ENCODE results near the gene BEAN1.

BEAN1 gene

GRCh38 chr16:66395806-66396555 lies 31.1 kb upstream of the BEAN1 start (continued):
- TF ChIP-seq KLF16 (tag by site-specific recombination; IDR thresholded peaks at IDR 0.05) (no peak), ZNF707 (tag by site-specific recombination; IDR thresholded peaks at IDR 0.05) (no peak), ZNF175 (tag by site-specific recombination; IDR thresholded peaks at IDR 0.05) (no peak), ZNF530 (tag by site-specific recombination; IDR thresholded peaks at IDR 0.05; ENCODE audit: low read depth) (no peak)

- Histone ChIP-seq H3K27ac (ENCODE audit: extremely low read depth, low read depth, low read length) (no peak overlapping the region), H3K4me1 (ENCODE audit: control insufficient read depth, insufficient read depth, low read length) (peaks cover 7% of the 10 kb centered on the region; the same call in 1 of the 2 replicates), H3K4me3 (ENCODE audit: low read depth, low read length) (no peak overlapping the region), H3K9me3 (ENCODE audit: control insufficient read depth, insufficient read depth, low read depth, low read length) (no peaks in the 10 kb centered on the region), H3K36me3 (ENCODE audit: control insufficient read depth in 2 of 2, insufficient read depth in 1 of 2, low read length in 2 of 2) (no peaks in the 10 kb centered on the region)
- ChIA-PET CTCF (no interaction called here), POLR2A (no interaction called here)
- no peak for TF ChIP-seq ZNF146 (tag by site-specific recombination; IDR thresholded peaks at IDR 0.05)
- TF ChIP-seq ZNF394 (tag by site-specific recombination; IDR thresholded peaks at IDR 0.05; ENCODE audit: borderline replicate concordance) = no peak
- no peak for TF ChIP-seq SCRT1 (tag by site-specific recombination; IDR thresholded peaks at IDR 0.05; ENCODE audit: borderline replicate concordance)
- no peak for TF ChIP-seq FEZF1 (tag by site-specific recombination; IDR thresholded peaks at IDR 0.05)
- no peak for TF ChIP-seq ZNF416 (tag by site-specific recombination; IDR thresholded peaks at IDR 0.05)
- no peak for TF ChIP-seq ZIC2 (tag by site-specific recombination; IDR thresholded peaks at IDR 0.05)
- no peak for TF ChIP-seq ZFP69B (tag by site-specific recombination; IDR thresholded peaks at IDR 0.05)
- no peak for TF ChIP-seq ATF2 (tag by site-specific recombination; IDR thresholded peaks at IDR 0.05; ENCODE audit: low read depth)
- TF ChIP-seq ZNF629 (tag by site-specific recombination; IDR thresholded peaks at IDR 0.05) = no peak
- no peak for TF ChIP-seq ZNF248 (tag by site-specific recombination; IDR thresholded peaks at IDR 0.05)
Measured at GRCh38 chr16:66397736-66398433, 29.2 kb upstream of the BEAN1 start.

GRCh38 chr16:66399031-66399430 lies 28.1 kb upstream of the BEAN1 start:
- ChIA-PET POLR2A (no interaction called here), CTCF (interaction anchor here (1.4 to 1.8 kb wide), 2 partner anchors 10 to 42 kb away, joined by 3 to 6 read pairs; no protein-coding TSS in a partner anchor)
- H3K4me1 ChIP-seq (ENCODE audit: control insufficient read depth, insufficient read depth, low read length) = peaks cover 7% of the 10 kb centered on the region; the same call in 1 of the 2 replicates

More at GRCh38 chr16:66399031-66399430, 28.1 kb upstream of the BEAN1 start:
- no peak overlapping the region for H3K27ac ChIP-seq (ENCODE audit: extremely low read depth, low read depth, low read length)
- no peak overlapping the region for H3K4me3 ChIP-seq (ENCODE audit: low read depth, low read length)
- no peaks in the 10 kb centered on the region for H3K9me3 ChIP-seq (ENCODE audit: control insufficient read depth, insufficient read depth, low read depth, low read length)
- H3K36me3 ChIP-seq (ENCODE audit: control insufficient read depth in 2 of 2, insufficient read depth in 1 of 2, low read length in 2 of 2) = no peaks in the 10 kb centered on the region
- no peak for TF ChIP-seq ZNF148 (tag by site-specific recombination; IDR thresholded peaks at IDR 0.05; ENCODE audit: borderline replicate concordance)
- no peak for TF ChIP-seq ZNF423 (tag by site-specific recombination; IDR thresholded peaks at IDR 0.05)
- no peak for TF ChIP-seq BCL6B (tag by site-specific recombination; IDR thresholded peaks at IDR 0.05)
- TF ChIP-seq ZNF621 (tag by site-specific recombination; IDR thresholded peaks at IDR 0.05) = no peak
- no peak for TF ChIP-seq ZNF211 (tag by site-specific recombination; IDR thresholded peaks at IDR 0.05; ENCODE audit: low read depth)
- TF ChIP-seq ZIC2 (tag by site-specific recombination; IDR thresholded peaks at IDR 0.05) = no peak
- no peak for TF ChIP-seq ZNF266 (tag by site-specific recombination; IDR thresholded peaks at IDR 0.05; ENCODE audit: low read depth)
- no peak for TF ChIP-seq ZBTB20 (tag by site-specific recombination; IDR thresholded peaks at IDR 0.05)
- TF ChIP-seq ZNF785 (tag by site-specific recombination; IDR thresholded peaks at IDR 0.05) = no peak
- no peak for TF ChIP-seq ZNF560 (tag by site-specific recombination; IDR thresholded peaks at IDR 0.05; ENCODE audit: borderline replicate concordance)
- no peak for TF ChIP-seq ZNF629 (tag by site-specific recombination; IDR thresholded peaks at IDR 0.05)

Data from HEK293 (cell line).